Neural cell (in vitro differentiated cells): ENCODE measurements around the gene ARHGAP29. TPM values are rescaled to one million over a fixed set of nuclear protein-coding genes. Genes with fewer than 3 reads are reported as not detected.

ENCODE experiments used
- H2AFZ ChIP-seq: fragments of 200-600, 300-800 bp; sonication (generic), shearing (Covaris generic); 2 replicates; pipeline ENCODE4 v1.6.0; 2014; ENCODE audit warnings: low read depth, mild to moderate bottlenecking, antibody characterized with exemption, low read length, moderate library complexity
- H3F3A ChIP-seq: fragments of 200-600 bp; shearing (Covaris generic); 2 replicates; pipeline ENCODE4 v1.6.1; 2016; ENCODE audit warnings: mild to moderate bottlenecking, moderate library complexity, mixed read lengths, antibody characterized with exemption, low read length; ENCODE audit not compliant: insufficient read depth, poor library complexity, severe bottlenecking
- H3K27ac ChIP-seq: fragments of 200-600, 300-800 bp; sonication (generic), shearing (Covaris generic); 2 replicates; pipeline ENCODE4 v1.5.1; 2014; ENCODE audit warnings: mild to moderate bottlenecking, low read length, moderate library complexity
- H3K27me3 ChIP-seq: fragments of 300-800, 200-600 bp; sonication (generic), shearing (Covaris generic); 2 replicates; pipeline ENCODE4 v1.6.0; 2014; ENCODE audit warnings: mild to moderate bottlenecking, low read depth, low read length, moderate library complexity; ENCODE audit not compliant: insufficient read depth
- H3K36me3 ChIP-seq: fragments of 300-800, 200-600 bp; sonication (generic), shearing (Covaris generic); 2 replicates; pipeline ENCODE4 v1.5.1; 2014; ENCODE audit warnings: mild to moderate bottlenecking, antibody characterized with exemption, low read length, moderate library complexity; ENCODE audit not compliant: insufficient read depth
- H3K4me2 ChIP-seq: fragments of 300-800, 200-600 bp; sonication (generic), shearing (Covaris generic); 2 replicates; pipeline ENCODE4 v1.6.0; 2014; ENCODE audit warnings: mild to moderate bottlenecking, low read length
- H3K4me3 ChIP-seq: fragments of 300-800, 200-600 bp; sonication (generic), shearing (Covaris generic); 2 replicates; pipeline ENCODE4 v1.5.1; 2014; ENCODE audit warnings: mild to moderate bottlenecking, low read length, moderate library complexity
- H3K79me2 ChIP-seq: fragments of 200-600 bp; shearing (Covaris generic); replicated peaks from 2 replicates; pipeline ENCODE4 v1.6.0; 2014; ENCODE audit warnings: mild to moderate bottlenecking, low read length, moderate library complexity; ENCODE audit not compliant: insufficient read depth
- H3K9ac ChIP-seq: fragments of 300-800, 200-600 bp; sonication (generic), shearing (Covaris generic); 2 replicates; pipeline ENCODE4 v1.6.1; 2016; ENCODE audit warnings: mild to moderate bottlenecking, low read length, mixed read lengths
- H3K9me2 ChIP-seq: fragments of 200-600 bp; shearing (Covaris generic); 2 replicates; pipeline ENCODE4 v1.6.1; 2016; ENCODE audit warnings: mild to moderate bottlenecking, low read length, mixed read lengths; ENCODE audit not compliant: insufficient read depth
- H3K9me3 ChIP-seq: fragments of 200-600, 300-800 bp; sonication (generic), shearing (Covaris generic); 2 replicates; pipeline ENCODE4 v1.6.1; 2016; ENCODE audit warnings: mild to moderate bottlenecking, mixed run types, low read length, moderate library complexity, mixed read lengths
- H4K20me1 ChIP-seq: fragments of 200-600 bp; shearing (Covaris generic); 2 replicates; pipeline ENCODE4 v1.6.1; 2016; ENCODE audit warnings: mild to moderate bottlenecking, mixed run types; ENCODE audit not compliant: insufficient read depth
- CTCF ChIP-seq: fragments of 450-650 bp; IDR thresholded peaks from 2 replicates; pipeline ENCODE4 v1.5.1; 2014; ENCODE audit warnings: antibody characterized with exemption, mild to moderate bottlenecking, moderate library complexity; ENCODE audit not compliant: poor library complexity, severe bottlenecking
- EP300 ChIP-seq: fragments of 450-650 bp; conservative IDR thresholded peaks from 2 replicates; pipeline ENCODE4 v1.6.1; 2014; ENCODE audit warnings: antibody characterized with exemption, mild to moderate bottlenecking, moderate library complexity; ENCODE audit not compliant: poor library complexity, severe bottlenecking
- EZH2 ChIP-seq: fragments of 200-600, 300-800 bp; shearing (Covaris generic), sonication (generic); IDR thresholded peaks from 2 replicates; pipeline ENCODE4 v1.6.1; 2014; ENCODE audit warnings: antibody characterized with exemption, low read length, borderline replicate concordance, mild to moderate bottlenecking; ENCODE audit not compliant: insufficient read depth, poor library complexity, severe bottlenecking
- MXI1 ChIP-seq: fragments of 450-650 bp; conservative IDR thresholded peaks from 2 replicates; pipeline ENCODE4 v1.6.1; 2014; ENCODE audit warnings: antibody characterized with exemption, mild to moderate bottlenecking; ENCODE audit not compliant: poor library complexity, severe bottlenecking
- POLR2AphosphoS5 ChIP-seq: IDR thresholded peaks from 2 replicates; pipeline ENCODE4 v1.6.1; 2012
- RAD21 ChIP-seq: fragments of 450-650 bp; conservative IDR thresholded peaks from 2 replicates; pipeline ENCODE4 v1.6.1; 2014; ENCODE audit warnings: antibody characterized with exemption, mild to moderate bottlenecking, moderate library complexity
- REST ChIP-seq: IDR thresholded peaks from 2 replicates; pipeline ENCODE4 v1.6.1; 2012; ENCODE audit warnings: borderline replicate concordance
- SMC3 ChIP-seq: fragments of 450-650 bp; conservative IDR thresholded peaks from 2 replicates; pipeline ENCODE4 v1.6.1; 2014; ENCODE audit warnings: antibody characterized with exemption, mild to moderate bottlenecking, moderate library complexity; ENCODE audit not compliant: poor library complexity
- TAF1 ChIP-seq: IDR thresholded peaks from 2 replicates; pipeline ENCODE4 v1.6.1; 2012; ENCODE audit warnings: low read depth
- polyA plus RNA-seq: library from polyadenylated mRNA; depleted of rRNA; stranded (reverse); fragments of >200 nt; gene quantifications from 2 replicates; pipeline ENCODE4 v1.2.3, GENCODE V29; 2014

The ARHGAP29 gene
- polyA plus RNA-seq, 1 donor from 2014 or later, result 1.2 TPM

GRCh38 chr1:94156096-94156625, 81.2 kb downstream of the ARHGAP29 start:
- no peaks in the 10 kb centered on the region for H3K9me3 ChIP-seq

GRCh38 chr1:94154989-94155388, 82.4 kb downstream of the ARHGAP29 start:
- Histone ChIP-seq H3K4me2 (no peak overlapping the region), H2AFZ (no peak overlapping the region), H3K79me2 (no peaks in the 10 kb centered on the region), H3K27me3 (no peaks in the 10 kb centered on the region), H3K9ac (no peak overlapping the region), H3K9me2 (no peaks in the 10 kb centered on the region), H3K27ac (no peak overlapping the region), H3K4me3 (no peak overlapping the region), H3K9me3 (no peaks in the 10 kb centered on the region), H3K36me3 (no peaks in the 10 kb centered on the region), H3F3A (no peaks in the 10 kb centered on the region), H4K20me1 (no peaks in the 10 kb centered on the region)
- TF ChIP-seq RAD21 (no peak), MXI1 (no peak), EP300 (no peak), TAF1 (no peak), CTCF (no peak), EZH2 (no peak), POLR2AphosphoS5 (no peak), REST (no peak), SMC3 (no peak)

More at GRCh38 chr1:94156096-94156625, 81.2 kb downstream of the ARHGAP29 start:
- H3K27me3 ChIP-seq, result no peaks in the 10 kb centered on the region
- TF ChIP-seq SMC3 (no peak), POLR2AphosphoS5 (no peak), EP300 (no peak), MXI1 (no peak), TAF1 (no peak), RAD21 (no peak)
- H3K27ac ChIP-seq, result no peak overlapping the region
- H3K79me2 ChIP-seq, result no peaks in the 10 kb centered on the region
- no peak overlapping the region for H2AFZ ChIP-seq
- H3K9ac ChIP-seq, result no peak overlapping the region
- H3K4me2 ChIP-seq, result no peak overlapping the region
- no peaks in the 10 kb centered on the region for H4K20me1 ChIP-seq
- H3K36me3 ChIP-seq, result no peaks in the 10 kb centered on the region
- no peak overlapping the region for H3K4me3 ChIP-seq
- H3F3A ChIP-seq, result no peaks in the 10 kb centered on the region
- no peaks in the 10 kb centered on the region for H3K9me2 ChIP-seq
